Astrocyte (in vitro differentiated cells and primary cell): ENCODE results near the gene HUS1B.

Experiments used
- EZH2 ChIP-seq: IDR thresholded peaks from 2 replicates; pipeline ENCODE4 v1.6.1; 2012; ENCODE audit warnings: mild to moderate bottlenecking, low read length, inconsistent platforms; ENCODE audit not compliant: insufficient read depth
- TF ChIP-seq, protein P1 (sequence below): IDR thresholded peaks from 2 replicates; pipeline ENCODE4 v1.5.1; 2011; ENCODE audit warnings: low read depth, mild to moderate bottlenecking, inconsistent platforms, low read length, moderate library complexity; ENCODE audit not compliant: insufficient read depth

- TF ChIP-seq, protein P1, sequence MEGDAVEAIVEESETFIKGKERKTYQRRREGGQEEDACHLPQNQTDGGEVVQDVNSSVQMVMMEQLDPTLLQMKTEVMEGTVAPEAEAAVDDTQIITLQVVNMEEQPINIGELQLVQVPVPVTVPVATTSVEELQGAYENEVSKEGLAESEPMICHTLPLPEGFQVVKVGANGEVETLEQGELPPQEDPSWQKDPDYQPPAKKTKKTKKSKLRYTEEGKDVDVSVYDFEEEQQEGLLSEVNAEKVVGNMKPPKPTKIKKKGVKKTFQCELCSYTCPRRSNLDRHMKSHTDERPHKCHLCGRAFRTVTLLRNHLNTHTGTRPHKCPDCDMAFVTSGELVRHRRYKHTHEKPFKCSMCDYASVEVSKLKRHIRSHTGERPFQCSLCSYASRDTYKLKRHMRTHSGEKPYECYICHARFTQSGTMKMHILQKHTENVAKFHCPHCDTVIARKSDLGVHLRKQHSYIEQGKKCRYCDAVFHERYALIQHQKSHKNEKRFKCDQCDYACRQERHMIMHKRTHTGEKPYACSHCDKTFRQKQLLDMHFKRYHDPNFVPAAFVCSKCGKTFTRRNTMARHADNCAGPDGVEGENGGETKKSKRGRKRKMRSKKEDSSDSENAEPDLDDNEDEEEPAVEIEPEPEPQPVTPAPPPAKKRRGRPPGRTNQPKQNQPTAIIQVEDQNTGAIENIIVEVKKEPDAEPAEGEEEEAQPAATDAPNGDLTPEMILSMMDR: no peak
- no peak for TF ChIP-seq EZH2
Measured at GRCh38 chr6:610882-611281, 46.0 kb downstream of the HUS1B start.
